ENCODE data around the gene FOXK2. TPM values are rescaled to one million over a fixed set of nuclear protein-coding genes. Genes with fewer than 3 reads are reported as not detected.

Gene FOXK2
- total RNA-seq, 1 experiment from 2014 or later = 72.0 TPM

GRCh38 chr17:82544431-82545070, 25.0 kb downstream of the FOXK2 start:
- no peak for DNase-seq
- no peak overlapping the region for H4K5ac ChIP-seq (ENCODE audit: insufficient read length, low read depth, low read length)

More at GRCh38 chr17:82544431-82545070, 25.0 kb downstream of the FOXK2 start:
- Histone ChIP-seq H2BK12ac (ENCODE audit: insufficient read length, low read depth, low read length) (no peak overlapping the region), H4K8ac (replicated peaks; ENCODE audit: insufficient read length, low read depth, low read length) (no peak overlapping the region), H3K79me1 (ENCODE audit: insufficient read depth, low read depth, low read length, poor library complexity, severe bottlenecking) (peaks cover 9% of the 10 kb centered on the region), H3K4ac (ENCODE audit: low read depth, low read length) (no peak overlapping the region), H4K91ac (ENCODE audit: insufficient read length, low read depth, low read length) (no peak overlapping the region), H3K23me2 (ENCODE audit: insufficient read length, low read depth, low read length, poor library complexity, severe bottlenecking) (no peaks in the 10 kb centered on the region), H2BK20ac (ENCODE audit: low read depth, low read length, poor library complexity, severe bottlenecking) (no peak overlapping the region), H3K79me2 (ENCODE audit: insufficient read depth, low read length) (peaks cover 66% of the 10 kb centered on the region; the same call in 1 of the 2 replicates), H2BK120ac (ENCODE audit: low read depth, low read length, poor library complexity, severe bottlenecking) (no peak overlapping the region), H3K14ac (ENCODE audit: insufficient read depth, low read length) (no peak overlapping the region), H2BK15ac (ENCODE audit: low read depth, low read length) (no peak overlapping the region), H2AK5ac (ENCODE audit: insufficient read length, low read length) (no peak overlapping the region), H3K27ac (ENCODE audit: insufficient read length, low read depth, low read length) (no peak overlapping the region), H3K9me3 (ENCODE audit: control insufficient read depth, low read depth, low read length) (no peaks in the 10 kb centered on the region), H3K56ac (ENCODE audit: insufficient read length, low read depth, low read length) (no peak overlapping the region), H3K23ac (ENCODE audit: insufficient read length, low read depth, low read length) (no peak overlapping the region), H3K9ac (ENCODE audit: extremely low read depth, insufficient read length, low read length) (no peak overlapping the region), H3K27me3 (ENCODE audit: insufficient read depth, low read length) (no peaks in the 10 kb centered on the region), H4K20me1 (ENCODE audit: control insufficient read depth, insufficient read depth, insufficient read length) (peaks cover 4% of the 10 kb centered on the region), H3K4me2 (ENCODE audit: insufficient read depth, insufficient read length, low read length) (no peak overlapping the region), H3K18ac (ENCODE audit: insufficient read length, low read depth, low read length) (no peak overlapping the region), H3T11ph (ENCODE audit: low read length) (no peak overlapping the region), H2AFZ (ENCODE audit: low read length) (no peak overlapping the region), H3K4me1 (ENCODE audit: insufficient read depth, low read length) (no peaks in the 10 kb centered on the region), H2BK5ac (ENCODE audit: insufficient read length, low read length) (no peak overlapping the region)
- peaks cover 3 to 9% of the 10 kb centered on the region in 2 experiments; a peak in 3 of 4 replicates for H3K4me1 Mint-ChIP-seq
- H3K27me3 Mint-ChIP-seq (ENCODE audit: low read depth) = no peaks in the 10 kb centered on the region
- peaks cover 0 to 10% (median 8%) of the 10 kb centered on the region in 3 experiments; a peak in 5 of 7 replicates for H3K36me3 Mint-ChIP-seq (ENCODE audit: insufficient read depth in 1 of 3, low read depth in 3 of 3)
- no peak for TF ChIP-seq CTCF (conservative IDR thresholded peaks at IDR 0.05)
- H3K27ac Mint-ChIP-seq = peak overlapping the region in 1 of 3 experiments; percentile 27; a peak in 3 of 7 replicates
- no peak overlapping the region for H3K4me3 Mint-ChIP-seq
- WGBS (ENCODE audit: extremely low coverage, insufficient read length, low lambda C conversion rate) = no CpG with 5 or more reads among the region's 16 CpGs
- H3K9me3 Mint-ChIP-seq = no peaks in the 10 kb centered on the region

Measured in H9 (cell line).